ENCODE data around the gene TENM4. TPM values are rescaled to one million over a fixed set of nuclear protein-coding genes. Genes with fewer than 3 reads are reported as not detected.

Gene TENM4
- polyA plus RNA-seq, 5 donors: 3.1 to 6.2 (median 3.7) TPM

DNA sequence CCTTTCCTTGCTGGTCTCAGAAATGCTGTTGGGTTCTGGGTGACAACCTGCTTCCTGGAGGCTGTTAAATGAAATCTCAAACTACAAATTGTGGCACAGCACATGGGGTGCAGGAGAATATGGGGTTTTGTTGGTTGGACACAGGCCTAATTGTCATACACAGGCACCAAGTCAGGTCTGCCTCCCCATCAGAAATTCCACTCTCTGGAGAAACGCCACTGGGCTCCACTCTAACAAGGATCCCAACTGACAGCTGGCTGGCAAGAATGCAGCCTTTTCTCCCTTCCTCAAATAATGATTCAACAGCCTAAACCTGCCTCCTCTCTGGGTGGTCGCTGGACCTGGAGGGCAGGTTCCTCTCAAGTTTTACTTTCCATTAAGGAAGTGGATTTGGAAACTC is 688.3 kb downstream of the TENM4 start:
- DNase-seq: no peak

DNA sequence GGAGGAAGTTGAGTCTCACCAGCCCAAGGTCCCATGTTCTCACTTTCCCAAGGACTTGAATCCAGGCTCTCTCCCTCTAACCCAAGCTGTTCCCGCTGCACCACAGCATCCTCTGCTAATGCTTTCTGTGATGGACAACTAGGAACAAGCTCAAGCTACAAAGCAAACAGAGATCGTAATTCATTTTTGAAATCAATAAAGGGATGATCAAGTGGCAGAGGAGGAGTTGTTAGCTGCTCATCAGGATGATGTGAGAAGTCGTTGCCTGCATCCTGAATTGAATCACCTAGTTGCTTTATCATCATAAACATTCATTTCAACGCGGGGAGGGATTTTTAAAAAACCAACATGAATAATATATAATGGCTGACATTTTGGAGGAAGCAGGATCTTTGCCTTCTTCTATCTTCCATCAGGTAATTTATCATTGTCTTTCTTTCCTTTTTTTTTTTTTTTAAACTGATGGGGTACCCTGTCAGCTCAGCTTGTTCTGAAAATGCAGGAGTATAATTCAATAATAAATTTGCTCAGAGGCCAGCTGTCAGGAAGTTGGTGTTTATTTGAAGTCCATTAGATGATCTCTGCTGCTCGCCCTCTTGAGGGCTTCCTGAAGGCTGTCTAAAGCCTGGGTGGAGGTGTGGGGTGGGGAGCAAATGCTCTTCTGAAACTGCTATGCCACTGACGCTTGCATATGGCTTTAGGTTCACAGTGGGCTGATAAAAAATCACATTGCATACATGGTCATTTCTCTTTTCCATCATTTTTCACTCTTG is 691.7 kb downstream of the TENM4 start:
- DNase-seq: no peak

DNA sequence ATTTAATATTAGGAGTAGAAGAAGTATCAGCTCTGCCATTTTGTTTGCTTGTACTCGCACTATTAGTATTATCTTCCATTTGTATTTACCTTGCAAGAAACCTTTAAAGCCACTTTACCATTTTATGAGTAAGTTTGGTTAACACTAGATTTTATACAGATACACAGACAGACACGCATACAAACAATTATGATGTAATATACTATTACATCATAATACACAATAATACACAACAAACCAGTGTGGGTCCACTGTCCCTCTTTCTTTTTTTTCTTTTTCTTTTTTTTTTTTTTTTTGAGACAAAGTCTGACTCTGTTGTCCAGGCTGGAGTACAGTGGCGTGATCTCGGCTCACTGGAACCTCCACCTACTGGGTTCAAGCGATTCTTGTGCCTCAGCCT is 695.9 kb downstream of the TENM4 start:
- DNase-seq: no peak

DNA sequence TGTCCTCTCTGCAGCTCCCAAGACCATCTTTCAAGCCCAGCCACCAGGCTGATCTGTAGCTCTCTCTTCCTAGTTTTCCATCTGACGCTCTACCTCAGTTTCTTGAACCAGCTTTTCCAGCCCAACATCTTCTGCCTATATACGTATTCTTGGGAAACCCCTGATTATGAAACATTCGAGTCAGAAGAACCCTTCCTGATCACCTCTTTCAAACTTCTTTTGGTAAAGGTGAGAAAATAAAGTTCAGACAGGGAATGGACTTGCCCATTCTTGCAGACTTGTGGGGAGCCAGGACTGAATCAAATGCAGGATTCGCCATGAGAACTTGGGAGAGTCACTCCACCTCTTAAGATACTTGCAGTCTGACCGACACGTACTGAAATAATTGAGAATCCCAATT is 696.6 kb downstream of the TENM4 start:
- DNase-seq: no peak

DNA sequence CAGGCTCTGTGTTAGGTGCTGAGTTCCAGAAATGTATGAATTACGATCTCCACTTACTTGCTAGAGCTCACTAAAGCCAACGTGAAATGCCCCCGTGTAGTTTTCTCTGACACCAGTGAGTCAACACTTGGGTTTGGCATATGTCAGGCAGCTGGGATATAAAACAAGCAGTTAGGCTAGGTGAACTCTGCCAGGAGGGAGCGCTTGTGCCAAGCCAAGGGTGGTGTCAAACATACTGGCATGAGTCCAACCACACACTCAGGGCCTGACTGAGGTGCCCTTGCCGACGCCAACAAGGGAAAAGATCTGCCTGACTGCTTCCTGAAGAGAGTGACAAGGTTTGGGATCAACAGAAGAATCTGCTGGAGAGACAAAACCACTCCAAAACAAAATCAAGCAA is 698.4 kb downstream of the TENM4 start:
- no peak for DNase-seq

DNA sequence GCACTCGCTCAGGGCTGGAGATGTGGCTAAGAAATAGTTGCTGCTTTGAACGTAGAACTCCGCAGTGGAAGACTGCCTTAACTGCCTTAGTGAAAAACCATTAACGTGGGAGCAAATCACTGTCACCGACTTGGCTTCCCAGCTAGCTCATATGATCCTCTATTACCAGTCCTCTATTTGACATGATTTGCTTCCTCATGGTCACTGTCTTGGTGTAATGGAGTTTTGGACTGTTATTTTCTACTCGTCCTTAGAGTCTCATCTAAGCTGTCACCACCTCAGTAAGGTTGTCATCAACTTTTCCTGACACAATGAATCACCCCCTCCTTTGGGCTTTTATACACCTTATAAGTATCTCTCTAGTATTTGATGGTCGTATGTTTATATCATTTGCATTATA is 699.1 kb downstream of the TENM4 start:
- DNase-seq: no peak

DNA sequence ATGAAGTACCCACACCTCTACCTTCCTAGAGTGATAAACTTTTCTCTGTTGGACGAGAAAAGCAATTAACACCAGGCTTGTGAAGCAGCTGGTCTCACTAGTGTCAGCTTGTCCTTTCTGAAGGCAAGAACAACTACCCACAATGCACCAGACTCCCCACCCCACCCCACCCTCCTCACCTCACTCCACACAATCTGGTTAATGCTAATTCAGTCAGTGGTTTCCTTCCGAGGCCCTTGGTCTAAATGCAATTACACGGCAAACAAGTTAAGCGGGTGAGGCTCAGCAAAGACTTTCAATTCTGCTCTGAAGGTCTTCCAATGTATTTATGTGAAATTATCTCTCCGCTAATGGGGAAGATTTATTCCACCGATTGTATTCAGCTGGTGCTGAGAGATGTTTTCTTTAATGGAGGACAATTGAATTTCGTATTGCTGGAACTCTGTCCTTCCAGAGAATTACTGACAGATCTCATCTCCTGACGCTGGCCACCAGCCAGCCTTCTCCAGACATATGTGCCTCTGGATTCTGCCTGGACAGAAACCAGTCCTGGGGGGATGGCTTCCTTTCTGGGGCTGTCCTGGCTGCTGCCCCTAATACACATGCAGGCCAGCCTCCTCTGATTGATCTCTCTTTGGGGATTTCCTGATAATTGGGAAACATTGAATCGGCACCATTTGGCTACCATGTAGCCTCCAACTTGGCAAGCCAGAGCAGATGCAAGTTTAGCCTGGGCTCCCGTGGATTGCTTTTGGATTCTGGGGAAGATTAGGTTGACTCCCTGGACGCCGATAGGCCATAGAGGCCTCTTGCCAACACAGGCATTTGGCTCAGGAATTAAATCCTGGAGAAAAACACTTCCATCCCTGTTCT is 700.4 kb downstream of the TENM4 start:
- no peak for DNase-seq

DNA sequence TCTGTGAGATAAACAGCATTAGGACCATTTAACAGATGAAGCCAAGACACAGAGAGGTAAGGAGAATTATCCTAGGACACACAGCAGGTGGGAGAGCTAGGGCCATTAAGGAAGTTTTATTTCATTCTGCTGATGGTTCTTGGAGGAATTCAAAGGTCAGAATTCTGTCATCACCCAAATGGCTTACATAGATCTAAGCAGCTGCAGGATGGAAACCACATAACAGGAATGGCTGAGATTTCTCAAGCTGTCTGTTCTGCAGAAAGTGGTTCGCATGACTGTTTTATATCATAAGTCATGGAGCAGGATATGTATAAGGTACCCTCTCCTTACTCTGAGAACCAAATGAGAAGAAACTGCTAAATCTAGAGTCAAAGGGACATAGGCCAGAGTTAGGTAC is 702.9 kb downstream of the TENM4 start:
- no peak for DNase-seq

DNA sequence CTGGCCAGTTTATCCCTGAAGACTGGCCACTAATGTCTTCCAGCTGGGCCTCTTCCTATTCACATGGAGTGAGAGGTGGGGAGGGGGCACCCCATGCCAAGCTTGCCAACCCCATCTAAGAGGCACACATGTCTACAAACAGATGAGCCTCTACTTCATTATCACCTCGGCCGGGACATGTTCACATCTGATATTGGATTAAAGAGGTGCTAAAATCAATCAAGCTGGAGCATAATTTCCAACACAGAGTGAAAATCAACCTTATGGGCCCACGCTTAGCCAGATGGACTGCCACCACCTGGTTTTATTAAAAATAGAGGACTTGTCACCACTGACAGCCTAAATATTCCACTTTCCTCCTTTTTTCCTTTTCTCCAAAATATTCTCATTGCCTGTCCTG is 703.5 kb downstream of the TENM4 start:
- no peak for DNase-seq

DNA sequence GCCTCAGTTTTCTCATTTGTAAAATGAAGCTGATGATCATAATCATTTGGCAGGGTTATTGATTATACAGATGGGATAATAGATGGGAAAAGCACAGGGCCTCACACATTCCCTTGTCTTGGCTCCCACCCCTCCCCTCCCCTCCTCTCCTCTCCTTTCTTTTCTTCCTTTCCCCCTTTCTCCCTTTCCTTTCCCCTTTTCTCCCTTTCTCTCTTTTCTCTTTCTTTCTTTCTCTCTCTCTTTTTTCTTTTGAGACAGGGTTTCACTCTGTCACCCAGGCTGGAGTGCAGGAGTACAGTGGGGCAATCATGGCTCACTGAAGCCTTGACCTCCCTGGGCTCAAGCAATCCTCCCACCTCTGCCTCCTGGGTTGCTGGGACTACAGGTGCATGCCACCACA is 705.1 kb downstream of the TENM4 start:
- no peak for DNase-seq

DNA sequence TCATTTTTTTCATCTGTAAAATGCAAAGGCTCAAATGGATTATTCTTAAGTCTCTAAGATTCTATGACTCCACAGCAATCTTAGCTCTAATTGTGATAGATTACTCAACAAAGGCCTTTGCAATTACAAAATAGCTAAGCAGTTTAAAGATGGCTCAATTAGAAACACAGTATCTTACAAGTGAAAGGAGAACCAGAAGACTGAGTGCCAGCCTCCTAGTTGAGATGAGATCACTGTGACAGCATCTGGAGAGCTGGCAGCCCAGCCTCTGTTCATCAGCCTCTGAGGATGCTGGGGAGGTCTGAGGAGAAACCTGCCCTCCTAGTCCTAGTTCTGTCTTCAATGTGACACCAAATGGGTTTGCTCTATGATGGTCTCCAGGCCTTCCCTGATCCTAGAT is 707.8 kb downstream of the TENM4 start:
- DNase-seq: no peak

DNA sequence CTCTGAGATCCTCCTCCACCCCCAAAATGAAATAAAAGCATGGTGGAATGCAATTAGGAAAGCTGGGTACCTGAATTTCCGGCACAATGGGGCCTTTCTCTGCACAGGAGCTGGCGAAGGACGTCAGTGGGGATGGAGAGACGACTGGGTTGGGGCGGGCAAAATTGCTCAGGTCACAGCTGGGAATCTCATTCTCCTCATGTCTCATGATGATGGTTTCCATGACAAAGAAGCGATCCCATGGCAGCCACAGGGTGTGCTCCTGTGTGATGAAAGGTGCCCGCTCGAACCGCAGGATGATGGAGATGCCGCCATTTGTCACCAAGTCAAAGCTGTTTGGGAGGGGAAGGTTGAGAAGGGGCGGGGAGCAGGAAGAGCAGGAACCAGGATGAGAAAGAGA is 708.6 kb downstream of the TENM4 start:
- no peak for DNase-seq

DNA sequence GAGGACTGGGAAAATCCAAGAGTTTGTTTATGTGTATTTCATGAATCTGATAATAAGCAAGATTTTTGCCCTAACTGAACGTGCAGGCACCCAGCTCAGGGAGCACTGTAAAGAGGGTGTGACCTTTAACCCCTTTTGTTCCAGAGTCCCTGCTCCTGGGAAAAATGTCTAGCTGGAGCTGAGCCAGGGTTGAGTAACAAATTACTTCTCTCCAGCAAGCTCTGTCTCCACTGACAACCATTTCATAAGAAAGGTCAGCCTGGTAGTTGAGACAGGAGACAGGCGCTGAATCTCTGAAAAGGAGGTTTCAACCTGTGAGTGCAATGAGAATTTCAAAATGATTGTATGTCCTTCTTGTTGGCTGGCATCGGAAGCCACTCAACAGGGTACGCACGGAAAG is 709.8 kb downstream of the TENM4 start:
- DNase-seq: no peak

DNA sequence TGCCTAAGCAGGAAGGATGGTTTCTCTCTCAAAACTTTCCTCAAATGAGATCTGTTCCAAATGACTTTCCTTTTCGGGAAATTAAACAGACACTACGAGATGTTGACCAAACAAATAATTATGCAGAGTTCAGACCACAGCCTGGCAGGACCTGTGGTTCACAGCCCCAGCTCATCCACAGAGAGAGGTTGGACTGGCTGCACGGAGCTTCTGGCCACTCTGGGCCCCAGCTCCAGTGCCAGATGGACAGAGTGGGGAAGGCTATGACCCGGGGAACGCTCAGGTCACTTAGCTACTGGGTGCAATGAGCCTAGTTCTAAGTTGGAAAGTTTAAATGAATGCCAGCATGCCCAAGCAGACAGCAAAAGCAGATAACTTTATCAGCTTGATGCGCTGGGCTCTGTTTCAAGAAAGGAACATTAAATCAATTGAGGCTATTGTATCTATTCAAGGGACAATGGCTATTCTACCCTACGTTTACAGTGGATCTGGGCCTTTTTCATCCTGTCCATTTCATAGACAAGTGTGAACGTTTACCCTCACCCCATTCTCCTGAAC is 710.5 kb downstream of the TENM4 start:
- DNase-seq: no peak

DNA sequence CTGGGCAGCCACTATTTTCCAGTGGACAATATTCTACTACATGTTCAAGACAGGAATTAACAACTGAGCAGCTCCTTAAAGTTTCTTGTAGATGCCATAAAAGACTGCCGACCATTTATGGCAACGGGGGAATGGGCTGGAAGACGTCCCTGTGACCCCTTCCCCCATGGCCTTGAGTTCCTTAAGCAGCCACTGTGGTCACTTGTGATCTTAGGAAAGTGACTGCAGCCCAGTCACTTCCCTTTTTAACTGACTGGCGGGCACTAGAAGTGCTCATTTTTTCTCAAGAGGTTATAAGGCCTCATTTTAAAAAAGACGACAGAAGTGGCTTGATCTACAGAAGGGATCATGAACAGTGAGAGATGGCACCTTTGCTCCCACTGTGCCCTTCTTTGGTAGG is 713.0 kb downstream of the TENM4 start:
- no peak for DNase-seq

DNA sequence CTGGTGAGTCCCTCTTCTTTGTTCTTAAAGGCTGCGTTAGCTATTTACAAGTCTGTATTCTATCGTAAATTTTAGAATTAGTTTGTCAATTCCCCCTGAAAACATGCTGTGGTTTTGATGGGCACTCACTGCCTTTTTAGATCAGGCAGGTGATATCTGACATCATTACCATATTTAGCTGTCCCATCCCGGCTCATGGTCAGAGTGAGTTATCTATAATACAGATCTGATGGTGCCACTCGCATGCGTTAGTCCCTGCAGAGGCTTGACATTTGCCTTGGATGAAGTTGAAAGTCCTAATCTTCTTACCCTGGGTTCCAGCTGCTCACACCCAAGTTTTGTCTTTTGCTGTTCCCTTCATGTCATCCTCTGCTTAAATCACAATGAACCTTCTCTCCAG is 715.6 kb downstream of the TENM4 start:
- no peak for DNase-seq

DNA sequence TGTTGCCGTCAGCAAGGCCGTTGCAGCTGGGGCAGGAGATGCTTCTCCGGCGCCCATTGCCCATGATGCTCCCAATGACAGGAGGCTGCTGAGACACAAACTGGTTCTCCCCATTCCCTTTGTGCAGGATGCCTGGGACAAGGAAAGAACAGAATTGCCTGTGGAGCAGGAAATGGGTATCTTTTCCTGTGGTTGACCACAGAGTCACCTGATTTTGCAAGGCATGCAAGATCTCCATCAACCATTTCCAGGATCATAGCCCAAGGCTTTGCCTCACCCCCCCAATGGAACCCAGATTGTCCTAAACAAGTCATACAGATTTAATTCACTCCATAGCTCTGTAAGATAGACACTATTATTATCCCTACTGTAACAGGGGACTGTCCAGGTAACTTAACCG is 718.0 kb downstream of the TENM4 start:
- DNase-seq: no peak

DNA sequence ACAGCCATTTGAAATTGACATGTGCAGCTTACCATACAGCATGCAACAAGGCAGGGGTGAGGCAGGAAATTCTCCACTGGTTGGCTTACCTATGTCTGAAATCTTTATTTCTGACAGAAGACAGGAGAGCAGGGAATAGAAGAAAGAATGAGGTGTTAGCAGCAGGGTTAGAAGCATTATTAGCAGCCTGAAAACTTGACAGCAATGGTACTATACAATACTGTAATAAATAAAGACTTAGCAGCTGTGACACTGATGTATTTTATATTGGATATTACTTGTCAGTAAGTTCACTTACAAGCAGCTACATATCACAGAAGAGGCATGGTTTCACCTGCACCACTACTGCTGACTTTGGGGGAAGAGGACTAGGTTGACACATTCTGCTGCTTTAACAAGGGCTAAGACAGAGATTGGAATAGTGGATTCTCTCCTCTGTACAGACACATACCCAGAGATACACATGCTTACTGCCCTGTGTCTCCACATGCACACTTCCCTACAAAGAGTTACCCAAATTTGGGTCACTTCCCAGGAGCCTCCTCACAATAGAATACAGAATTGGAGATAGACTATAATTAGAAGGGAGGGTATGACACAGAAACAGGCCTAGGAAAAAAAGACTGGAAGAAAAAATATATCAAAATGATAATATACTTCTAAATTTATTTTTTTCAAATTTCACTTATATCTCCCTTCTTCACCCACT is 720.4 kb downstream of the TENM4 start:
- DNase-seq: no peak

DNA sequence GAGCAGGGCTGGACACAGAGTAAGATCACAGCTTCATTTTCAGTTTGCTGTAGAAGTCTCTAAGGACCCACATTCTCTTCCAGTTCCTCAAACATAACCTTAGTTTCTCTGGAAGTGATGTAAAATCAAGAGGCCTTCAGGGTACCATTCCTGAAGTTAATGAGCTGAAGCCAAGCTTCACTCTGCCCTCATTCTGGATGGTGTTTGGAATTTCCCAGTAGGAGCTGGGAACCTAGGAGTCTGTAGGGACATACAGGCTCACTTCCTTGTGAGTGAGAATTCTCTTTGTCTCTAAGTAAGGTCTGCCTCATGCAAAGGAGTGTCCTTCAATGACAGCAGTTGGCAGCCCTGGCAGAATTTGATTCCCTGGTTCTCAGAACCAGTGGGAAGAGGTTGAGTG is 723.8 kb downstream of the TENM4 start:
- DNase-seq: no peak

DNA sequence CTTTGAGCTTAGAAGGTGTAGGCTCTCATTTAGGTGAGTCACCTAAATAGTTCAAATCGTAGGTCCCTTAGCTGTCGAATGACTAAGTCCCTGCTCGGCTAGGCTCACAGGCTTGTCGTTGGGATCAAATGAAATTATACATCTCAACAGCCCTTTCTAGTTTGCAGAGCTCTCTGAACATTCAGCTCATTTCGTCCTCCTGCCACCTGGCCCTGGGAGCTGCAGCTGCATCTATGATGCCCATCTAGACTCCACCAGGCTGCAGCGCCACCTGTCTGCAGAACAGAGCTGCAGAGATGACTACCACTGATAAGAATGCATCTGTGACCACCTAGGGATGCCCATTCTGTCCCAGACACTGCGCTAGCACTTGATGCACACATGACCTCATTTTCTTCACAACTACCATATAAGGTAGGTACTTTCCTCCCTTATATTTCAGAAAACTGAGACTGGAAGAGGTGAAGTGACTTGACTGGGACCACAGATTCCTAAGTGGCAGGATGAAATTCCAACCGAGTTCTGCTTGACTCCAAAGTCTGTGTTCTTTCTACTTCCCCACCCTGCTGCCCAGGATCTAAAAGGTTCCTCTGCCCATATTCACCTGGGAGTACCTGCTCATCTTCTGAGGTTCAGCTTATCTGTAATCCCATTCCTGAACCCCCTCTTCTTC is 725.1 kb downstream of the TENM4 start:
- DNase-seq: peak in 1 of 2 donors; percentile 13

DNA sequence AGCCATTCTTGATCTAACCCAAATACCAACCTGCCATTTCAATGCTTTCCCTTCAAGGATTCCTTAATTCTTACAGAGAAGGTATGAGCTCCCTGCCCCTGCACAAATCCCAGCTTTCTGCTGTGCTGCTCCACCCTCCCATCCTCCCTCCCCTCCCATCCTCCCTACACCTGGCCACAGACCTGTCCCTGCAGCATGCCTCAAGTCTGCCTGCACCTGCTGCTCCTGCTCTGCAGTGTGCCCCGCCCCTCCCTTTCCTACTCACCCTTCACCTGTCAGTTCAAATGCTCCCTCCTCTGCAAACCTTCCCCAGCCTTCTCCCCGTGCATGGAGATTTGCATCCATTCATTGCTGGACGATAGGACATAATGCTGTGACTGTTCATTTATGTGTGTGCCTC is 726.3 kb downstream of the TENM4 start:
- DNase-seq: no peak

DNA sequence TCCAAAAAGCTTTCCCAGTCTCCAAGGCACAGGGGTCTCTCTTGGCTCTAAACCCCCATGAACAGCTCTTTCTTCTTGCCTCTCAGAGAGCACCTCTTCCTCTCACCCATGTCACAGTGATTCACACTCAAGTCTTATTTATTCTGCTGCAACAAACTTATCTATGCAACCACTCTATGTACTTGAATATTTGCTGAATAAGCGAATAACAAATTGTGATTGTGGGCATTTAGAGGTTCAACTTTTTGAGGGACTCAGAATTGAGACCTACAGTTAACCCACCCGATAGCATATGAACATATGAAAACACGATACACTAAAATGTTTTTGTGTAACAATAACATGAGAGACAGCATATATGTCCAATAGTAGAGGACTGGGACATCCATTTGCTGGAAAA is 729.1 kb downstream of the TENM4 start:
- no peak for DNase-seq

Data from right lung (tissue), 5 donors.